H1 (cell line): ENCODE measurements around the gene MXD4. TPM values are rescaled to one million over a fixed set of nuclear protein-coding genes. Genes with fewer than 3 reads are reported as not detected.

Source experiments
- JUND ChIP-seq: IDR thresholded peaks from 2 replicates; pipeline ENCODE4 v1.6.1; 2011; ENCODE audit warnings: mild to moderate bottlenecking, improper control_type of control experiment, low read length
- POLR2AphosphoS5 ChIP-seq: IDR thresholded peaks from 2 replicates; pipeline ENCODE4 v1.6.1; 2011; ENCODE audit warnings: low read depth, low read length
- polyA plus RNA-seq, 7 experiments: library from polyadenylated mRNA; depleted of rRNA in 3 of 7; stranded (reverse) in 5 of 7; unstranded in 2 of 7; fragments of >200 nt in 5 of 7; fragments of 200-250 nt in 2 of 7; gene quantifications; 1 replicate in 5 of 7; 2 replicates in 1 of 7; 4 replicates in 1 of 7; pipeline versions ENCODE4 v1.2.1 to v1.2.3, GENCODE V29; 2011 to 2013; ENCODE audit warnings: missing spikeins in 2 of 7, mixed read lengths in 2 of 7
- total RNA-seq: library from RNA; stranded (reverse); fragmentation: NEBNext Ultra II Directional; extraction: Animal tissue kit (Norgen Biotek cat#: 25700); gene quantifications from 2 replicates; pipeline ENCODE4 v1.2.1, GENCODE V29; 2021
- TF ChIP-seq, protein P1 (sequence below): fragments of 300-600 bp; sonication (generic); IDR thresholded peaks from 2 replicates; pipeline ENCODE4 v1.7.1; 2012; ENCODE audit warnings: low read length, moderate library complexity, mild to moderate bottlenecking, inconsistent platforms; ENCODE audit not compliant: insufficient replicate concordance

Gene MXD4
- total and polyA plus RNA-seq, 2 of the 8 experiments (the other 6 are each of a cell fraction or from before 2014, with no cell fraction given), result 18.0 to 20.8 TPM

DNA sequence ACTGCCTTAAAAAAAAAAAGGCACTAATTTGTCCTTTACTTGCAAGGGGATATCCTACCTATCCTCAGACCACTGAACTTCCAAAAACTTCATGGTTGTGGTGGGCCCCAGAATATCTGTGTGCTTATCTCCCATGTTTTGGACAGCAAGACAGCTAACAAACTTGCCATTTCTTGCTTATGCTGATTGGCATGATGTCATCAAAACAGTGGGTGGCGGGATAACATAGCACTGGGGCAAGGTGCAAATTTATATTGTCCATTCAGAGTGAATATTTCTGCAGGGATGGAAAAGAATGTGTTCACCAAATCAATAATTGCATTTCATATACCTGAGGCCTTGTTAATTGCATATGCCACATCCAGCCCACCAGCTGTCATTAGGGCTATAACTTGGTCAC is 43.5 kb downstream of the MXD4 start (continued):
- TF ChIP-seq, protein P1, sequence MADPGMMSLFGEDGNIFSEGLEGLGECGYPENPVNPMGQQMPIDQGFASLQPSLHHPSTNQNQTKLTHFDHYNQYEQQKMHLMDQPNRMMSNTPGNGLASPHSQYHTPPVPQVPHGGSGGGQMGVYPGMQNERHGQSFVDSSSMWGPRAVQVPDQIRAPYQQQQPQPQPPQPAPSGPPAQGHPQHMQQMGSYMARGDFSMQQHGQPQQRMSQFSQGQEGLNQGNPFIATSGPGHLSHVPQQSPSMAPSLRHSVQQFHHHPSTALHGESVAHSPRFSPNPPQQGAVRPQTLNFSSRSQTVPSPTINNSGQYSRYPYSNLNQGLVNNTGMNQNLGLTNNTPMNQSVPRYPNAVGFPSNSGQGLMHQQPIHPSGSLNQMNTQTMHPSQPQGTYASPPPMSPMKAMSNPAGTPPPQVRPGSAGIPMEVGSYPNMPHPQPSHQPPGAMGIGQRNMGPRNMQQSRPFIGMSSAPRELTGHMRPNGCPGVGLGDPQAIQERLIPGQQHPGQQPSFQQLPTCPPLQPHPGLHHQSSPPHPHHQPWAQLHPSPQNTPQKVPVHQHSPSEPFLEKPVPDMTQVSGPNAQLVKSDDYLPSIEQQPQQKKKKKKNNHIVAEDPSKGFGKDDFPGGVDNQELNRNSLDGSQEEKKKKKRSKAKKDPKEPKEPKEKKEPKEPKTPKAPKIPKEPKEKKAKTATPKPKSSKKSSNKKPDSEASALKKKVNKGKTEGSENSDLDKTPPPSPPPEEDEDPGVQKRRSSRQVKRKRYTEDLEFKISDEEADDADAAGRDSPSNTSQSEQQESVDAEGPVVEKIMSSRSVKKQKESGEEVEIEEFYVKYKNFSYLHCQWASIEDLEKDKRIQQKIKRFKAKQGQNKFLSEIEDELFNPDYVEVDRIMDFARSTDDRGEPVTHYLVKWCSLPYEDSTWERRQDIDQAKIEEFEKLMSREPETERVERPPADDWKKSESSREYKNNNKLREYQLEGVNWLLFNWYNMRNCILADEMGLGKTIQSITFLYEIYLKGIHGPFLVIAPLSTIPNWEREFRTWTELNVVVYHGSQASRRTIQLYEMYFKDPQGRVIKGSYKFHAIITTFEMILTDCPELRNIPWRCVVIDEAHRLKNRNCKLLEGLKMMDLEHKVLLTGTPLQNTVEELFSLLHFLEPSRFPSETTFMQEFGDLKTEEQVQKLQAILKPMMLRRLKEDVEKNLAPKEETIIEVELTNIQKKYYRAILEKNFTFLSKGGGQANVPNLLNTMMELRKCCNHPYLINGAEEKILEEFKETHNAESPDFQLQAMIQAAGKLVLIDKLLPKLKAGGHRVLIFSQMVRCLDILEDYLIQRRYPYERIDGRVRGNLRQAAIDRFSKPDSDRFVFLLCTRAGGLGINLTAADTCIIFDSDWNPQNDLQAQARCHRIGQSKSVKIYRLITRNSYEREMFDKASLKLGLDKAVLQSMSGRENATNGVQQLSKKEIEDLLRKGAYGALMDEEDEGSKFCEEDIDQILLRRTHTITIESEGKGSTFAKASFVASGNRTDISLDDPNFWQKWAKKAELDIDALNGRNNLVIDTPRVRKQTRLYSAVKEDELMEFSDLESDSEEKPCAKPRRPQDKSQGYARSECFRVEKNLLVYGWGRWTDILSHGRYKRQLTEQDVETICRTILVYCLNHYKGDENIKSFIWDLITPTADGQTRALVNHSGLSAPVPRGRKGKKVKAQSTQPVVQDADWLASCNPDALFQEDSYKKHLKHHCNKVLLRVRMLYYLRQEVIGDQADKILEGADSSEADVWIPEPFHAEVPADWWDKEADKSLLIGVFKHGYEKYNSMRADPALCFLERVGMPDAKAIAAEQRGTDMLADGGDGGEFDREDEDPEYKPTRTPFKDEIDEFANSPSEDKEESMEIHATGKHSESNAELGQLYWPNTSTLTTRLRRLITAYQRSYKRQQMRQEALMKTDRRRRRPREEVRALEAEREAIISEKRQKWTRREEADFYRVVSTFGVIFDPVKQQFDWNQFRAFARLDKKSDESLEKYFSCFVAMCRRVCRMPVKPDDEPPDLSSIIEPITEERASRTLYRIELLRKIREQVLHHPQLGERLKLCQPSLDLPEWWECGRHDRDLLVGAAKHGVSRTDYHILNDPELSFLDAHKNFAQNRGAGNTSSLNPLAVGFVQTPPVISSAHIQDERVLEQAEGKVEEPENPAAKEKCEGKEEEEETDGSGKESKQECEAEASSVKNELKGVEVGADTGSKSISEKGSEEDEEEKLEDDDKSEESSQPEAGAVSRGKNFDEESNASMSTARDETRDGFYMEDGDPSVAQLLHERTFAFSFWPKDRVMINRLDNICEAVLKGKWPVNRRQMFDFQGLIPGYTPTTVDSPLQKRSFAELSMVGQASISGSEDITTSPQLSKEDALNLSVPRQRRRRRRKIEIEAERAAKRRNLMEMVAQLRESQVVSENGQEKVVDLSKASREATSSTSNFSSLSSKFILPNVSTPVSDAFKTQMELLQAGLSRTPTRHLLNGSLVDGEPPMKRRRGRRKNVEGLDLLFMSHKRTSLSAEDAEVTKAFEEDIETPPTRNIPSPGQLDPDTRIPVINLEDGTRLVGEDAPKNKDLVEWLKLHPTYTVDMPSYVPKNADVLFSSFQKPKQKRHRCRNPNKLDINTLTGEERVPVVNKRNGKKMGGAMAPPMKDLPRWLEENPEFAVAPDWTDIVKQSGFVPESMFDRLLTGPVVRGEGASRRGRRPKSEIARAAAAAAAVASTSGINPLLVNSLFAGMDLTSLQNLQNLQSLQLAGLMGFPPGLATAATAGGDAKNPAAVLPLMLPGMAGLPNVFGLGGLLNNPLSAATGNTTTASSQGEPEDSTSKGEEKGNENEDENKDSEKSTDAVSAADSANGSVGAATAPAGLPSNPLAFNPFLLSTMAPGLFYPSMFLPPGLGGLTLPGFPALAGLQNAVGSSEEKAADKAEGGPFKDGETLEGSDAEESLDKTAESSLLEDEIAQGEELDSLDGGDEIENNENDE, result no peak
- TF ChIP-seq JUND, result no peak
- TF ChIP-seq POLR2AphosphoS5, result no peak
